Embryonic facial prominence (tissue), 1 donor: ENCODE measurements around the gene LEKR1.
"Not testable (repeated sequence)": the region's sequence is repeated elsewhere in the genome, so short reads cannot be mapped to it uniquely, and the experiment has no call there.

Experiments used
- DNase-seq: peaks from one replicate; pipeline ENCODE4 v3.0.0-alpha.2; 2016; ENCODE audit errors: extremely low spot score

Gene LEKR1

GRCh38 chr3:156836701-156837100, 10.5 kb downstream of the LEKR1 start:
- DNase-seq, result no peak

GRCh38 chr3:156837115-156837514, 11.0 kb downstream of the LEKR1 start:
- DNase-seq, result no peak

GRCh38 chr3:156838035-156838434, 11.9 kb downstream of the LEKR1 start:
- DNase-seq, result no peak

GRCh38 chr3:156840826-156841689, 14.9 kb downstream of the LEKR1 start:
- no peak for DNase-seq

- no peak for DNase-seq
Measured at GRCh38 chr3:156843071-156843808, 17.1 kb downstream of the LEKR1 start.

GRCh38 chr3:156847752-156848448, 21.7 kb downstream of the LEKR1 start:
- DNase-seq, result no peak

GRCh38 chr3:156859578-156859977, 33.4 kb downstream of the LEKR1 start:
- DNase-seq, result no peak

GRCh38 chr3:156860873-156861272, 34.7 kb downstream of the LEKR1 start:
- no peak for DNase-seq

- DNase-seq, result no peak
Measured at GRCh38 chr3:156862338-156862737, 36.2 kb downstream of the LEKR1 start.

GRCh38 chr3:156865732-156866131, 39.6 kb downstream of the LEKR1 start:
- DNase-seq, result no peak

- no peak for DNase-seq
Measured at GRCh38 chr3:156867174-156867573, 41.0 kb downstream of the LEKR1 start.

- no peak for DNase-seq
Measured at GRCh38 chr3:156867920-156868319, 41.8 kb downstream of the LEKR1 start.

GRCh38 chr3:156873906-156874305, 47.8 kb downstream of the LEKR1 start:
- DNase-seq, result no peak

GRCh38 chr3:156879491-156879890, 53.3 kb downstream of the LEKR1 start:
- not testable (repeated sequence) for DNase-seq

GRCh38 chr3:156885761-156886160, 59.6 kb downstream of the LEKR1 start:
- DNase-seq, result no peak

- DNase-seq, result no peak
Measured at GRCh38 chr3:156888176-156888575, 62.0 kb downstream of the LEKR1 start.

- DNase-seq, result no peak
Measured at GRCh38 chr3:156888576-156888975, 62.4 kb downstream of the LEKR1 start.

GRCh38 chr3:156892701-156893100, 66.5 kb downstream of the LEKR1 start:
- no peak for DNase-seq

- DNase-seq, result not testable (repeated sequence)
Measured at GRCh38 chr3:156895374-156895773, 69.2 kb downstream of the LEKR1 start.

- DNase-seq, result not testable (repeated sequence)
Measured at GRCh38 chr3:156897851-156898250, 71.7 kb downstream of the LEKR1 start.

- DNase-seq, result no peak
Measured at GRCh38 chr3:156898296-156898880, 72.2 kb downstream of the LEKR1 start.

GRCh38 chr3:156899951-156900350, 73.8 kb downstream of the LEKR1 start:
- DNase-seq, result no peak
